BLaER1 treated with 17β-estradiol and CSF1 and Interleukin-3, amounts not matched to agents 10 nM and 100 nM (cell line): ENCODE measurements around the gene TOP1.

Experiments used
- H3K27ac ChIP-seq, 11 experiments: shearing (Covaris generic); formaldehyde crosslinking; 2 replicates each; pipeline ENCODE4 v1.8.1; 2022
- H3K27me3 ChIP-seq, 11 experiments: shearing (Covaris generic); formaldehyde crosslinking; 2 replicates each; pipeline ENCODE4 v1.8.1; 2022
- H3K36me3 ChIP-seq, 11 experiments: shearing (Covaris generic); formaldehyde crosslinking; 2 replicates each; pipeline ENCODE4 v1.8.1; 2022
- H3K4me1 ChIP-seq, 10 experiments: shearing (Covaris generic); formaldehyde crosslinking; 2 replicates each; pipeline ENCODE4 v1.8.1; 2022
- H3K4me2 ChIP-seq, 11 experiments: shearing (Covaris generic); formaldehyde crosslinking; 2 replicates each; pipeline ENCODE4 v1.8.1; 2022
- H3K4me3 ChIP-seq, 10 experiments: shearing (Covaris generic); formaldehyde crosslinking; 2 replicates each; pipeline ENCODE4 v1.8.1; 2022
- H3K9ac ChIP-seq, 11 experiments: shearing (Covaris generic); formaldehyde crosslinking; 2 replicates each; pipeline ENCODE4 v1.8.1; 2022
- H3K9me3 ChIP-seq, 11 experiments: shearing (Covaris generic); formaldehyde crosslinking; replicated peaks in 1 of 11; 2 replicates each; pipeline ENCODE4 v1.8.1; 2022
- H4K20me1 ChIP-seq, 11 experiments: shearing (Covaris generic); formaldehyde crosslinking; 2 replicates each; pipeline ENCODE4 v1.8.1; 2022
- Cebpa-rat ChIP-seq, 11 experiments: shearing (Covaris generic); IDR thresholded peaks; 2 replicates each; pipeline ENCODE4 v1.8.1; 2022

TOP1 gene

GRCh38 chr20:41006936-41007474 is 21.6 kb upstream of the TOP1 start:
- H3K27ac ChIP-seq = peak overlapping the region in 4 of 11 experiments; percentile 55 to 73 (median 70); a peak in 5 of 22 replicates
- no peaks in the 10 kb centered on the region for H4K20me1 ChIP-seq
- peaks cover 10 to 29% (median 21%) of the 10 kb centered on the region in 11 experiments; a peak in 21 of 22 replicates for H3K9me3 ChIP-seq
- H3K4me1 ChIP-seq = peaks cover 56 to 100% (median 84%) of the 10 kb centered on the region in 10 experiments
- no peaks in the 10 kb centered on the region for H3K27me3 ChIP-seq
- H3K4me3 ChIP-seq = peak overlapping the region in 1 of 10 experiments; percentile 8; a peak in 2 of 20 replicates
- TF ChIP-seq Cebpa-rat (IDR thresholded peaks at IDR 0.05) = no peak
- no peak overlapping the region for H3K9ac ChIP-seq
- H3K4me2 ChIP-seq = peak overlapping the region in 6 of 11 experiments; percentile 74 to 90 (median 82); a peak in 11 of 22 replicates
- H3K36me3 ChIP-seq = peaks cover 0 to 9% (median 0%) of the 10 kb centered on the region in 11 experiments; a peak in 5 of 22 replicates

GRCh38 chr20:41007481-41007880 is 21.1 kb upstream of the TOP1 start:
- Histone ChIP-seq H3K9ac (peak overlapping the region in 2 of 11 experiments; percentile 28 to 45; a peak in 2 of 22 replicates), H3K4me1 (peaks cover 61 to 100% (median 86%) of the 10 kb centered on the region in 10 experiments), H4K20me1 (no peaks in the 10 kb centered on the region), H3K27ac (peak overlapping the region in 9 of 11 experiments; percentile 24 to 73 (median 70); a peak in 17 of 22 replicates), H3K4me3 (0 out of 20 replicates have a peak overlapping the region, but pooled peaks of 1 of the 10 experiments have one; percentile 8), H3K4me2 (peak overlapping the region; percentile 61 to 90 (median 74); a peak in 20 of 22 replicates), H3K9me3 (peaks cover 10 to 29% (median 21%) of the 10 kb centered on the region in 11 experiments; a peak in 21 of 22 replicates), H3K36me3 (peaks cover 0 to 9% (median 0%) of the 10 kb centered on the region in 11 experiments; a peak in 5 of 22 replicates), H3K27me3 (no peaks in the 10 kb centered on the region)
- no peak for TF ChIP-seq Cebpa-rat (IDR thresholded peaks at IDR 0.05)

- peak overlapping the region in 3 of 11 experiments; percentile 3 to 63 (median 22); a peak in 3 of 22 replicates for H3K27ac ChIP-seq
- TF ChIP-seq Cebpa-rat (IDR thresholded peaks at IDR 0.05) = no peak
- H4K20me1 ChIP-seq = no peaks in the 10 kb centered on the region
- peaks cover 0 to 9% (median 0%) of the 10 kb centered on the region in 11 experiments; a peak in 5 of 22 replicates for H3K36me3 ChIP-seq
- no peak overlapping the region for H3K4me3 ChIP-seq
- peak overlapping the region in 9 of 11 experiments; percentile 64 to 95 (median 81); a peak in 16 of 22 replicates for H3K4me2 ChIP-seq
- H3K27me3 ChIP-seq = no peaks in the 10 kb centered on the region
- peaks cover 65 to 88% (median 78%) of the 10 kb centered on the region in 10 experiments for H3K4me1 ChIP-seq
- no peak overlapping the region for H3K9ac ChIP-seq
- peaks cover 10 to 29% (median 21%) of the 10 kb centered on the region in 11 experiments; a peak in 21 of 22 replicates for H3K9me3 ChIP-seq
These were observed 18.7 kb upstream of the TOP1 start for GRCh38 chr20:41009946-41010345.

GRCh38 chr20:41011551-41012067 is 17.0 kb upstream of the TOP1 start:
- peak overlapping the region in 4 of 11 experiments; percentile 18 to 41 (median 37); a peak in 6 of 22 replicates for H3K9ac ChIP-seq
- peaks cover 5 to 15% (median 11%) of the 10 kb centered on the region in 11 experiments; a peak in 21 of 22 replicates for H3K9me3 ChIP-seq
- peak overlapping the region; percentile 64 to 95 (median 78) for H3K4me2 ChIP-seq
- TF ChIP-seq Cebpa-rat (IDR thresholded peaks at IDR 0.05) = no peak
- H3K4me1 ChIP-seq = peaks cover 58 to 71% (median 65%) of the 10 kb centered on the region in 10 experiments
- H3K4me3 ChIP-seq = no peak overlapping the region
- no peaks in the 10 kb centered on the region for H4K20me1 ChIP-seq
- H3K36me3 ChIP-seq = peaks cover 0 to 8% (median 0%) of the 10 kb centered on the region in 11 experiments; a peak in 4 of 22 replicates
- H3K27me3 ChIP-seq = no peaks in the 10 kb centered on the region
- peak overlapping the region in 7 of 11 experiments; percentile 30 to 67 (median 59); a peak in 14 of 22 replicates for H3K27ac ChIP-seq

- no peak for TF ChIP-seq Cebpa-rat (IDR thresholded peaks at IDR 0.05)
- Histone ChIP-seq H4K20me1 (no peaks in the 10 kb centered on the region), H3K4me1 (peaks cover 36 to 41% (median 39%) of the 10 kb centered on the region in 10 experiments), H3K27ac (no peak overlapping the region), H3K4me3 (no peak overlapping the region), H3K27me3 (no peaks in the 10 kb centered on the region), H3K4me2 (no peak overlapping the region), H3K36me3 (no peaks in the 10 kb centered on the region), H3K9me3 (no peaks in the 10 kb centered on the region), H3K9ac (no peak overlapping the region)
These were observed 14.0 kb upstream of the TOP1 start for GRCh38 chr20:41014561-41015088.

- Histone ChIP-seq H3K4me1 (peaks cover 7 to 12% (median 10%) of the 10 kb centered on the region in 10 experiments), H3K27ac (no peak overlapping the region), H3K9ac (no peak overlapping the region), H3K9me3 (no peaks in the 10 kb centered on the region), H3K36me3 (no peaks in the 10 kb centered on the region), H3K4me2 (no peak overlapping the region), H4K20me1 (no peaks in the 10 kb centered on the region), H3K4me3 (no peak overlapping the region), H3K27me3 (no peaks in the 10 kb centered on the region; a peak in 1 of 22 replicates)
- no peak for TF ChIP-seq Cebpa-rat (IDR thresholded peaks at IDR 0.05)
These were observed 11.1 kb upstream of the TOP1 start for GRCh38 chr20:41017448-41018042.

GRCh38 chr20:41018153-41018552 is 10.5 kb upstream of the TOP1 start:
- no peak for TF ChIP-seq Cebpa-rat (IDR thresholded peaks at IDR 0.05)
- Histone ChIP-seq H3K4me2 (no peak overlapping the region), H3K9ac (no peak overlapping the region), H3K4me3 (no peak overlapping the region), H4K20me1 (no peaks in the 10 kb centered on the region), H3K4me1 (peaks cover under 1 to 6% (median 4%) of the 10 kb centered on the region in 10 experiments; a peak in 19 of 20 replicates), H3K36me3 (no peaks in the 10 kb centered on the region), H3K9me3 (no peaks in the 10 kb centered on the region), H3K27me3 (no peaks in the 10 kb centered on the region; a peak in 1 of 22 replicates), H3K27ac (no peak overlapping the region)

GRCh38 chr20:41023549-41023948 is 5.1 kb upstream of the TOP1 start:
- H3K9me3 ChIP-seq = no peaks in the 10 kb centered on the region
- peaks cover 9 to 12% (median 11%) of the 10 kb centered on the region in 10 experiments for H3K4me1 ChIP-seq
- H3K9ac ChIP-seq = no peak overlapping the region
- no peaks in the 10 kb centered on the region for H4K20me1 ChIP-seq
- TF ChIP-seq Cebpa-rat (IDR thresholded peaks at IDR 0.05) = no peak
- H3K4me3 ChIP-seq = no peak overlapping the region
- H3K36me3 ChIP-seq = no peaks in the 10 kb centered on the region
- no peak overlapping the region for H3K27ac ChIP-seq
- no peaks in the 10 kb centered on the region; a peak in 1 of 22 replicates for H3K27me3 ChIP-seq
- no peak overlapping the region for H3K4me2 ChIP-seq
